Stimulated activated CD8-positive, alpha-beta memory T cell treated with anti-CD3 and anti-CD28 coated beads, Interleukin-12 subunit alpha, Interleukin-12 subunit beta, amount 100 ng/mL, for 24 hours (primary cell): Measurements from ENCODE around the gene GDI2.
"Not testable (repeated sequence)": the region's sequence is repeated elsewhere in the genome, so short reads cannot be mapped to it uniquely, and the experiment has no call there.

Experiments
- DNase-seq: peaks from one replicate; pipeline ENCODE4 v3.0.0-alpha.2; 2020; ENCODE audit errors: extremely low read depth

Gene GDI2

DNA sequence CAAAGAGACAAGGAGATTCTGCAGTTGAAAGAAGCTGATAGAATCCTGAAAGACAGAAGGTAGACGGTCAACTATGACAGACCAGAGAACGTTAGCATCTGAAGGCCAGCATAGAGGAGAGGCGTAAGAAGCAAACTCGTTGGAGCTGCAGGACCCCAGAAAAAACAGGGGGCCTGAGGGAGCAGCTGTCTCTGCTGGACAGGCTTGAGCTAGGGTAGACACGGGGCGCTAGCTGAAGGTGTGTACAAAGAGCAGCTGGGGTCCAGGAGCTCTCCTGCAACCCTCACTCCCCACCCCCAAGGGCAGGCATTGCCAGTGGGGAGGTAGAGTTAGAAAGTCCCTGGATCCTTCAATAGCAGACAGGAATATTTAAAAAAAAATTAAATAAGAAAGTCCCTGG lies 14.6 kb upstream of the GDI2 start:
- DNase-seq: no peak

- not testable (repeated sequence) for DNase-seq
Measured at GRCh38 chr10:5826511-5826910, 13.3 kb upstream of the GDI2 start.

- no peak for DNase-seq
Measured at GRCh38 chr10:5818894-5819293, 5.7 kb upstream of the GDI2 start.

- DNase-seq: no peak
Measured at GRCh38 chr10:5818048-5818331, 4.8 kb upstream of the GDI2 start.

DNA sequence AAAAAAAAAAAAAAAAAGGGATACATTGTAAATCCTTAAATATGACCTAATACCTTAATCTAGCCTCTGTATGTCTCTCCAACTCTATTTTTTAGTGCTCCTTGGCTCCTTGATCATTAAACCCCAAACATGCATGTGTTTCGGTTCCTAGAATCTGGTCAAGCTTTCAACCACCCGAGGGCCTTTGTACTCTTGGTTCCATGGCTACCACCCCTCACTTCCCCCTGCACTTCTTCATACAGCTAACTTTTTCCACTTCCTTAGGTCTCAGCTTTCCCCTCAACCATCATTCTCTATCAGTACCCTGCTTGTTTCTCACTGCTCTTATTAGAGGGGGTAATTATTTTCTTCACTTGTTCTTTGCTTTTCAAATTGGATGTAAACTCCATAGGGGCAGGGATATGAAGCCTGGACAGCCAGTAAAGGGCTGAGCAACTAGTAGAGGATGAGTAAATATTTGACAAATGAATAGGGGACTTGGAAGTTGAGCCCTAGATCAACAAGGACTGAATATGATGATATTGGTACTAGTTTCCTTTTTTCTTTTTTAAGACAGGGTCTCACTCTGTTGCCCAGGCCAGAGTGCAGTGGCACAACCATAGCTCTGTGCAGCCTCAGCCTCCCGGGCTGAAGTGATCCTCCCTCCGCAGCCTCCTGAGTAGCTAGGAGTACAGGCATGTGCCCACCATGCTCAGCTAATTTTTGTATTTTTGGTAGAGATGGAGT lies 4.3 kb upstream of the GDI2 start:
- DNase-seq: no peak

GRCh38 chr10:5816170-5816569 lies 2.9 kb upstream of the GDI2 start:
- no peak for DNase-seq

DNA sequence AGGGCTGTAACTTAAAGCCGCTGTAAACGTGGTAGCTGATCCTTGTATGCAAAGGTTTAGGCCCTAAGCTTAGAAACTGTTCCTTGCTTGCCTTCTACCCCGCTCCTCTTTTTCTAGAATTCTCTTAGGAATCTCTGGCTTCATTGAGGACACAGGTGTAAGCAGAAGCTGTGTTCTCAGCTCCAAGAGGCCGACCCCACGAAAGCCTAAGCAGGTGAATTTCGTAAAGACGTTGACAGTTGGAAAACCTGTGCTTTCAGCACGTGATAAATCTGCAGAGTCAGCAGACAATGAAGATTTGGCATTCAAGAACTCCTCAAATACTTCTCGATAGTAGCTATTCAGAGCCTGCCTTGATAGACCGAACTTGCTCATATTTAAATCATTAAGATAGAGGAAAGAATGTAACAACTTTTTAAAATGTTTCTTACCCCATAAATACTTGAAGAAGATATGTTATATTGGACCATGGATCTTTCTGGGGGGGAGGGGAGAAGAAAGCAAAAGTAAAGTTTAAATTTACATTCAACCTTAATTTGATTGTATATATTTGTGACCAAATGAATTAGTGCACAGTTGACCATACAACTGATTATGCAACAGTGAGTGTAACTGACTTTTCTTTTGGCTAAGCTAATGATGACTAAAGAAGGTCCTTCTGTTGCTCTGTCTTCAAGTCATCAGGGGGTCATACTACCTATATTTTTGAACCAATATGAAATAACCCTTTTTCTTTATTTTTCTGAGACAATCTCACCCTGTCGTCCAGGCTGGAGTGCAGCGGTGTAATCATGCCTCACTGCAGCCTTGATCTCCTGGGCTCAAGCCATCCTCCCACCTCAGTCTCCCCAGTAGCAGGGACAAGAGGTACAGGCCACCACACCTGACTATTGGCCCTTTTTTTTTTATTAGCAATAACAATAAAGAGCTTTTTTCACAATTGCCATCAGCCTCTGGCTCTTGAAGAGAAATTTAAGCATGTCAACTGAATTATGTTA lies 1.2 kb upstream of the GDI2 start:
- no peak for DNase-seq

DNA sequence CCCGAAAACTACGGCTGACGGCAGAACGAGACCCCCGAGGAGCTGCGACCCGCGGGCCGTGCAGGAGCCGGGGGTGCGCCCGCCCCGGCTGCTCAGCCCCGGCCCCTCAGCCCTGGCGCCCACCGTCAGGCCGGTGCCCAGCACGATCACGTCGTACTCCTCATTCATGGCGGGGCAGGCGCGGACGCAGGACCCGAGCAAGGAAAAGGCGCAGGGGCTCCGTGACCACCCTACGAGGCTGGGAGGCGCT lies 218 bp downstream of the GDI2 start:
- no peak for DNase-seq

- DNase-seq: no peak
Measured at GRCh38 chr10:5812283-5813090, 747 bp downstream of the GDI2 start.

DNA sequence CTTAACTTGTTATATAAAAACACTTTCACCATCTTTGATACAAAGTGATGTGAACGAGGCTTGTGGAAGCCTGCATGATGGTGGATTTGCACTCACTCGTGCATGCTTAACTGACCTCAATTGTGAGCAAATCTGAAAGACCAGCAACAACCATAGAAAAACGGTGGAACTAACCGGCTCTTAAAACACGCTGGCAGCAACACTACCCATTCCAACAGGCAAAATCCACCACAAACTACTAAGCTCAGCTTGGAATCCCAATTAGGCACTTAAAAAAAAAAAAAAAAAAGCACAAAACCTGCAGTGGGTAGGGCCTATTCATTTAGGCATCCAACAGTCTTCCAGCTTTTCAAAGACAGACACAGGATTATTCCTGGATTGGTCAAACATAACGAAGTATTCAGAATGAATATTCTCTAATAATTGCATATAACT lies 1.8 kb downstream of the GDI2 start:
- no peak for DNase-seq

DNA sequence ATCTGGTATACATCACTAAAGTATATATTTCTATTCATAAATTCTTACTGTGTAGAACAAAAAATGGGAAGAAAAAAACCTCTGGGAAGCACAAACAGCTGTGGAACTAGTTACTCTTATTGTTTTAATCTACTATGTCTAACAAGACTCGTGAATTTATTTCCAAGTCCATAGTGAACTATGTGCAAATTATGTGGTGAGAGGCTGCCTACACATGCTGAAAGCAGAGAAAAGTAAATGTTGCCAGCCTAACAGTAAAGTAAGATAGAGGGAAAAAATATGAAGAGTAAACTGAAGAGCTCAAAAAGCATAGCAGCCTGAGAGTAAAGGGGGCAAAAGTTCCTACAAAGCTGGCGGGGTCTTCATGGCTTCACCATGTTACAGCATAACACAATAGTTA lies 3.0 kb downstream of the GDI2 start:
- no peak for DNase-seq

GRCh38 chr10:5809527-5810154 lies 3.6 kb downstream of the GDI2 start:
- no peak for DNase-seq

GRCh38 chr10:5808783-5809392 lies 4.3 kb downstream of the GDI2 start:
- not testable (repeated sequence) for DNase-seq

GRCh38 chr10:5806745-5807144 lies 6.5 kb downstream of the GDI2 start:
- DNase-seq: no peak

- DNase-seq: no peak
Measured at GRCh38 chr10:5805711-5806110, 7.5 kb downstream of the GDI2 start.

DNA sequence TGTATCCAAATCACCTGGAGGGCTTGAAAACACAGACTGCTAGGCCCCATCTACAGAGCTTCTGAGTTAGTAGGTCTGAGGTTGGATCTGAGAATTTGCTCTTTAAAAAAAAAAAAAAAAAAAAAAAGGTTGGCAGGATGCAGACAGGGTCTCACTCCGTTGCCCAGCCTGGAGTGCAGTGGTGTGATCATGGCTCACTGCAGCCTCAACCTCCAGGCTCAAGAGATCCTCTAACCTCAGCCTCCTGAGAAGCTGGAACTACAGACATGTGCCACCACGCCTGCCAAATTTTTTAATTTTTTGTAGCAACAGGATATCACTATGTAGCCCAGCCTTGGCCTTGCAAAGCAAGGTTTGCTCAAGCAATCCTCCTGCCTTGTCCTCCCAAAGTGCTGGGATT lies 8.0 kb downstream of the GDI2 start:
- no peak for DNase-seq

GRCh38 chr10:5804386-5804785 lies 8.8 kb downstream of the GDI2 start:
- no peak for DNase-seq

- no peak for DNase-seq
Measured at GRCh38 chr10:5800782-5801181, 12.5 kb downstream of the GDI2 start.

- DNase-seq: no peak
Measured at GRCh38 chr10:5794236-5794635, 19.0 kb downstream of the GDI2 start.

DNA sequence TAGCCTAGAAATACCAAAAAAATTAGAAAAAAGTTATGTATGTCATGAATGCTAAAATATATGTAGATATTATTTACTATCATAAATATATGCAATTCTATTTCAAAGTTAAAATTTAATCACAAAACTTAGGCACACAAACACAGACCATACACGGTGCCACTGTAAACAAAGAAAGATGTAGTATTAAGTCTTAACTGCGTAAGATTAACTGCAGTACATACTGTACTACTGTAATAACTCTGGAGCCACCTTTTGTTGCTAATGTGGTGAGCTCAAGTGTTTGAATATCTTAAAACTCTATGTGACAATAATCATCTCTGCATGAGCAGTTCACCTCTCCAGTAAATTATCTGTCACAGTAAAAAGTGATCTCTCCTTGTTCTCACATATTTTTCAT lies 23.6 kb downstream of the GDI2 start:
- DNase-seq: no peak

DNA sequence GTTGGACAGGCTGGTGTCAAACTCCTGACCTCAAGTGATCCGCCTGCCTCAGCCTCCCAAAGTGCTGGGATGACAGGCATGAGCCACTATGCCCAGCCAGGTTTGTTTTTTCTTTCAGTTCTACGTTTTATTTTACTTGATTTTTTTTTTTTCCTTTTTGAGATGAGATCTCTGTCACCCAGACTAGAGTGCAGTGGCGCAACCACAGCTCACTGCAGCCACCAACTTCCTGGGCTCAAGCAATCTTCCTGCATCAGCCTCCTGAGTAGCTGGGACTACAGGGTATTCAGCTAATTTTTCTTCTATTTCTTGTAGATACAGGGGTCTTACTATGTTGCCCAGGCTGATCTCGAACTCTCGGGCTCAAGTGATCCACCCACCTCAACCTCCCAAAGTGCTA lies 24.3 kb downstream of the GDI2 start:
- DNase-seq: no peak

GRCh38 chr10:5783300-5783699 lies 29.9 kb downstream of the GDI2 start:
- no peak for DNase-seq
